Mucosa of descending colon (tissue), 3 donors: ENCODE measurements around the gene BMAL1. TPM values are rescaled to one million over a fixed set of nuclear protein-coding genes. Genes with fewer than 3 reads are reported as not detected.

Experiments
- ATAC-seq: fragments of 200-7000 bp; cut with Tn5 transposase; one replicate; pipeline ENCODE4 v1.9.1; 2020; ENCODE audit warnings: mild to moderate bottlenecking, moderate library complexity
- DNase-seq, 3 donors: peaks; one replicate each; pipeline ENCODE4 v3.0.0-alpha.2; 2020
- H3K36me3 ChIP-seq: fragments of 200-600 bp; one replicate; pipeline ENCODE4 v1.8.0; 2021; ENCODE audit warnings: low read depth, mild to moderate bottlenecking
- H3K4me1 ChIP-seq: fragments of 200-600 bp; one replicate; pipeline ENCODE4 v1.8.0; 2021; ENCODE audit warnings: low read depth, mild to moderate bottlenecking
- H3K4me3 ChIP-seq: fragments of 200-600 bp; one replicate; pipeline ENCODE4 v1.8.0; 2021; ENCODE audit warnings: mild to moderate bottlenecking
- H3K9me3 ChIP-seq: fragments of 200-600 bp; one replicate; pipeline ENCODE4 v1.8.0; 2021; ENCODE audit warnings: mild to moderate bottlenecking
- CTCF ChIP-seq: fragments of 200-600 bp; IDR thresholded peaks from one replicate; pipeline ENCODE4 v1.8.0; 2022; ENCODE audit warnings: antibody characterized with exemption, mild to moderate bottlenecking
- intact Hi-C, 2 donors: fragments of 100-400 bp; cut with DNase I in 1 of 2; cut with micrococcal nuclease in 1 of 2; formaldehyde crosslinking; loops; one replicate each; pipeline versions ENCODE4 v1.11.0 to v1.11.1; 2022; cut with DNase I, micrococcal nuclease
- total RNA-seq, 3 donors: library from RNA; stranded (reverse); fragmentation: NEBNext Ultra II Directional in 2 of 3; extraction: Animal tissue kit (Norgen Biotek cat#: 25700) in 2 of 3; gene quantifications; one replicate each; pipeline versions ENCODE4 v1.2.1 to v1.2.4, GENCODE V29; 2021 to 2023
- donor health status: DM: no; HTN: no; CAD: no; lungs with moderate emphysema.
- donor health status: DM: no; HTN: no; CAD: no.
- donor health status: DM: no; HTN: yes; CAD: no.

BMAL1 gene
- total RNA-seq, 3 donors from 2014 or later: 26.6 to 40.1 (median 29.8) TPM

GRCh38 chr11:13258855-13259254, 18.7 kb upstream of the BMAL1 start:
- H3K36me3 ChIP-seq: no peaks in the 10 kb centered on the region
- no peaks in the 10 kb centered on the region for H3K9me3 ChIP-seq
- TF ChIP-seq CTCF: no peak
- ATAC-seq: no peak
- peaks cover 14% of the 10 kb centered on the region for H3K4me1 ChIP-seq
- no peak overlapping the region for H3K4me3 ChIP-seq
- no peak for DNase-seq
- intact Hi-C loops: no loop called here

GRCh38 chr11:13259374-13259773, 18.2 kb upstream of the BMAL1 start:
- Histone ChIP-seq H3K4me3 (no peak overlapping the region), H3K9me3 (no peaks in the 10 kb centered on the region), H3K4me1 (peaks cover 14% of the 10 kb centered on the region), H3K36me3 (no peaks in the 10 kb centered on the region)
- DNase-seq (no peak), ATAC-seq (no peak)
- intact Hi-C loops: no loop called here
- no peak for TF ChIP-seq CTCF

GRCh38 chr11:13260201-13260962, 17.2 kb upstream of the BMAL1 start:
- Histone ChIP-seq H3K9me3 (no peaks in the 10 kb centered on the region), H3K4me3 (no peak overlapping the region), H3K36me3 (no peaks in the 10 kb centered on the region), H3K4me1 (peaks cover 14% of the 10 kb centered on the region)
- intact Hi-C loops: no loop called here
- peak; percentile 60 for ATAC-seq
- DNase-seq: no peak
- TF ChIP-seq CTCF: no peak

GRCh38 chr11:13260963-13261588, 16.5 kb upstream of the BMAL1 start:
- H3K4me3 ChIP-seq: no peak overlapping the region

GRCh38 chr11:13261591-13262061, 16.0 kb upstream of the BMAL1 start:
- DNase-seq (no peak), ATAC-seq (peak; percentile 70)
- no peak for TF ChIP-seq CTCF
- Histone ChIP-seq H3K4me3 (no peak overlapping the region), H3K9me3 (no peaks in the 10 kb centered on the region), H3K4me1 (peaks cover 14% of the 10 kb centered on the region), H3K36me3 (no peaks in the 10 kb centered on the region)
- intact Hi-C loops: no loop called here

More at GRCh38 chr11:13260963-13261588, 16.5 kb upstream of the BMAL1 start:
- no peak for TF ChIP-seq CTCF
- Histone ChIP-seq H3K36me3 (no peaks in the 10 kb centered on the region), H3K4me1 (peaks cover 14% of the 10 kb centered on the region), H3K9me3 (no peaks in the 10 kb centered on the region)
- DNase-seq (peak in 1 of 3 donors; percentile 51), ATAC-seq (peak; percentile 47)
- intact Hi-C loops: no loop called here
